ENCODE data around the gene PMIS2.

GRCh38 chr19:35592226-35592625, 6.3 kb downstream of the PMIS2 start:
- TF ChIP-seq EZH2 (IDR thresholded peaks at IDR 0.05) (no peak), CTCF (IDR thresholded peaks at IDR 0.05 in 2 of 3, conservative IDR thresholded peaks at IDR 0.05 in 1 of 3; ENCODE audit: borderline replicate concordance in 1 of 3, insufficient read depth in 1 of 3, low read depth in 2 of 3, low read length in 2 of 3) (peak; percentile 52 to 70 (median 59); a peak in 5 of 6 replicates), POLR2A (IDR thresholded peaks at IDR 0.05; ENCODE audit: borderline replicate concordance, extremely low read depth, insufficient read depth, insufficient read length) (no peak), SIN3A (IDR thresholded peaks at IDR 0.05; ENCODE audit: low read depth) (no peak), POLR2AphosphoS5 (IDR thresholded peaks at IDR 0.05; ENCODE audit: low read depth, low read length) (no peak), RAD21 (IDR thresholded peaks at IDR 0.05; ENCODE audit: low read depth) (peak; percentile 64)
- TF ChIP-seq, protein P1, sequence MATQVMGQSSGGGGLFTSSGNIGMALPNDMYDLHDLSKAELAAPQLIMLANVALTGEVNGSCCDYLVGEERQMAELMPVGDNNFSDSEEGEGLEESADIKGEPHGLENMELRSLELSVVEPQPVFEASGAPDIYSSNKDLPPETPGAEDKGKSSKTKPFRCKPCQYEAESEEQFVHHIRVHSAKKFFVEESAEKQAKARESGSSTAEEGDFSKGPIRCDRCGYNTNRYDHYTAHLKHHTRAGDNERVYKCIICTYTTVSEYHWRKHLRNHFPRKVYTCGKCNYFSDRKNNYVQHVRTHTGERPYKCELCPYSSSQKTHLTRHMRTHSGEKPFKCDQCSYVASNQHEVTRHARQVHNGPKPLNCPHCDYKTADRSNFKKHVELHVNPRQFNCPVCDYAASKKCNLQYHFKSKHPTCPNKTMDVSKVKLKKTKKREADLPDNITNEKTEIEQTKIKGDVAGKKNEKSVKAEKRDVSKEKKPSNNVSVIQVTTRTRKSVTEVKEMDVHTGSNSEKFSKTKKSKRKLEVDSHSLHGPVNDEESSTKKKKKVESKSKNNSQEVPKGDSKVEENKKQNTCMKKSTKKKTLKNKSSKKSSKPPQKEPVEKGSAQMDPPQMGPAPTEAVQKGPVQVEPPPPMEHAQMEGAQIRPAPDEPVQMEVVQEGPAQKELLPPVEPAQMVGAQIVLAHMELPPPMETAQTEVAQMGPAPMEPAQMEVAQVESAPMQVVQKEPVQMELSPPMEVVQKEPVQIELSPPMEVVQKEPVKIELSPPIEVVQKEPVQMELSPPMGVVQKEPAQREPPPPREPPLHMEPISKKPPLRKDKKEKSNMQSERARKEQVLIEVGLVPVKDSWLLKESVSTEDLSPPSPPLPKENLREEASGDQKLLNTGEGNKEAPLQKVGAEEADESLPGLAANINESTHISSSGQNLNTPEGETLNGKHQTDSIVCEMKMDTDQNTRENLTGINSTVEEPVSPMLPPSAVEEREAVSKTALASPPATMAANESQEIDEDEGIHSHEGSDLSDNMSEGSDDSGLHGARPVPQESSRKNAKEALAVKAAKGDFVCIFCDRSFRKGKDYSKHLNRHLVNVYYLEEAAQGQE (IDR thresholded peaks at IDR 0.05; ENCODE audit: low read depth): no peak

All from HCT116 (cell line).